ENCODE measurements around the gene SELENOW.

SELENOW gene

GRCh38 chr19:47824396-47824795, 45.9 kb downstream of the SELENOW start:
- no peak for DNase-seq

GRCh38 chr19:47826800-47827199, 48.3 kb downstream of the SELENOW start:
- DNase-seq: no peak

- no peak for DNase-seq
Observed at GRCh38 chr19:47832723-47833122, 54.2 kb downstream of the SELENOW start.
